SK-N-SH (cell line): ENCODE data around the gene PFKP. TPM values are rescaled to one million over a fixed set of nuclear protein-coding genes. Genes with fewer than 3 reads are reported as not detected.
A peak's percentile ranks its signal among the peaks of the same experiment; 100 is the strongest.
"Not testable (repeated sequence)": the region's sequence is repeated elsewhere in the genome, so short reads cannot be mapped to it uniquely, and the experiment has no call there.

Source experiments
- CTCF ChIA-PET: fragments of 300-600, 350-600 bp; formaldehyde crosslinking; extraction: SDS; loops from one replicate; lab custom pipeline; 2021; lab: Yijun Ruan, JAX
- POLR2A ChIA-PET: fragments of 350-600 bp; sonication (Branson Sonifier 250); formaldehyde crosslinking; extraction: SDS; loops from one replicate; lab custom pipeline; 2020; ENCODE audit warnings: antibody characterized with exemption, inconsistent platforms; lab: Yijun Ruan, JAX
- DNase-seq: peaks from one replicate; pipeline ENCODE4 v3.0.0; 2012
- H2AFZ ChIP-seq: fragments of 200-600 bp; sonication (generic); 2 replicates; pipeline ENCODE4 v1.8.1; 2016; ENCODE audit warnings: antibody characterized with exemption, mild to moderate bottlenecking, low read depth
- H3F3A ChIP-seq: fragments of 200-600 bp; sonication (generic); replicated peaks from 2 replicates; pipeline ENCODE3; 2016; ENCODE audit warnings: antibody characterized with exemption, mild to moderate bottlenecking; ENCODE audit not compliant: insufficient read depth
- H3K27ac ChIP-seq, 2 experiments: fragments of 200-500 bp in 1 of 2; fragments of 200-600 bp in 1 of 2; sonication (Bioruptor generic) in 1 of 2; sonication (generic), shearing (Covaris generic) in 1 of 2; 2 replicates each; pipeline versions ENCODE4 v1.5.1 to v1.6.1; 2014 to 2016; ENCODE audit warnings: low read depth in 2 of 2, inconsistent platforms in 1 of 2, low read length in 1 of 2, mild to moderate bottlenecking in 1 of 2, mixed read lengths in 1 of 2
- H3K27me3 ChIP-seq: fragments of 200-600 bp; sonication (generic), shearing (Covaris generic); 2 replicates; pipeline ENCODE4 v1.6.1; 2016; ENCODE audit warnings: mixed run types; ENCODE audit not compliant: insufficient read depth
- H3K36me3 ChIP-seq, 2 experiments: fragments of 200-500 bp in 1 of 2; fragments of 200-600 bp in 1 of 2; sonication (Bioruptor generic) in 1 of 2; sonication (generic) in 1 of 2; replicated peaks in 1 of 2; 2 replicates each; pipeline versions ENCODE3 to v1.5.1; 2014 to 2016; ENCODE audit warnings: low read length in 1 of 2, mild to moderate bottlenecking in 1 of 2; ENCODE audit not compliant: insufficient read depth in 2 of 2, control insufficient read depth in 1 of 2
- H3K4me1 ChIP-seq, 2 experiments: fragments of 200-500 bp in 1 of 2; fragments of 200-600 bp in 1 of 2; sonication (Bioruptor generic) in 1 of 2; sonication (generic), shearing (Covaris generic) in 1 of 2; 2 replicates each; pipeline versions ENCODE4 v1.5.1 to v1.6.1; 2014 to 2016; ENCODE audit warnings: low read depth in 1 of 2, low read length in 1 of 2, mixed run types in 1 of 2; ENCODE audit not compliant: insufficient read depth in 2 of 2, control insufficient read depth in 1 of 2
- H3K4me2 ChIP-seq: fragments of 200-600 bp; sonication (generic), shearing (Covaris generic); 2 replicates; pipeline ENCODE4 v1.6.1; 2017; ENCODE audit warnings: mixed run types
- H3K4me3 ChIP-seq, 2 experiments: fragments of 200-500 bp in 1 of 2; fragments of 200-600 bp in 1 of 2; sonication (Bioruptor generic) in 1 of 2; sonication (generic), shearing (Covaris generic) in 1 of 2; 2 replicates each; pipeline versions ENCODE4 v1.5.1 to v1.8.1; 2014 to 2016; ENCODE audit warnings: low read depth in 2 of 2, inconsistent platforms in 1 of 2, low read length in 1 of 2, mild to moderate bottlenecking in 1 of 2, mixed read lengths in 1 of 2, moderate library complexity in 1 of 2
- H3K79me2 ChIP-seq: fragments of 200-600 bp; sonication (generic); 2 replicates; pipeline ENCODE4 v1.8.1; 2017; ENCODE audit warnings: mild to moderate bottlenecking; ENCODE audit not compliant: insufficient read depth
- H3K9ac ChIP-seq: fragments of 200-600 bp; sonication (generic); 2 replicates; pipeline ENCODE4 v1.6.1; 2017; ENCODE audit warnings: mixed run types
- H3K9me2 ChIP-seq: fragments of 200-600 bp; sonication (generic); 2 replicates; pipeline ENCODE4 v1.6.1; 2017; ENCODE audit warnings: mixed run types
- H3K9me3 ChIP-seq: fragments of 200-600 bp; sonication (generic); 2 replicates; pipeline ENCODE4 v1.6.1; 2017; ENCODE audit warnings: mixed run types, mild to moderate bottlenecking, moderate library complexity
- H4K20me1 ChIP-seq: fragments of 200-600 bp; sonication (generic); 2 replicates; pipeline ENCODE4 v1.6.1; 2017; ENCODE audit warnings: mild to moderate bottlenecking, mixed run types; ENCODE audit not compliant: insufficient read depth
- EP300 ChIP-seq, 2 experiments: IDR thresholded peaks; 2 replicates each; pipeline versions ENCODE4 v1.4.0 to v1.6.1; 2012; ENCODE audit warnings: borderline replicate concordance in 1 of 2, low read depth in 1 of 2, low read length in 1 of 2
- NRF1 ChIP-seq: IDR thresholded peaks from 2 replicates; pipeline ENCODE4 v1.6.1; 2012; ENCODE audit warnings: low read depth, mild to moderate bottlenecking, low read length
- RXRA ChIP-seq: IDR thresholded peaks from 2 replicates; pipeline ENCODE4 v1.4.0; 2012; ENCODE audit warnings: low read depth, mild to moderate bottlenecking, borderline replicate concordance
- TEAD4 ChIP-seq: IDR thresholded peaks from 2 replicates; pipeline ENCODE4 v1.4.0; 2012; ENCODE audit warnings: mild to moderate bottlenecking, borderline replicate concordance; ENCODE audit not compliant: insufficient read depth
- WGBS: methylation state at CpG from one replicate; pipeline ENCODE4 v1.1.6; 2017; ENCODE audit warnings: low lambda C conversion rate; 5-methylcytosine and 5-hydroxymethylcytosine counted together
- polyA plus RNA-seq, 3 experiments: library from polyadenylated mRNA; depleted of rRNA; stranded (reverse); fragments of >200 nt; gene quantifications; 2 replicates each; pipeline ENCODE4 v1.2.3, GENCODE V29; 2012
- TF ChIP-seq, protein P1 (sequence below): IDR thresholded peaks from 2 replicates; pipeline ENCODE4 v1.4.0; 2012; ENCODE audit warnings: low read depth, borderline replicate concordance
- TF ChIP-seq, protein P2 (sequence below): IDR thresholded peaks from 2 replicates; pipeline ENCODE4 v1.6.1; 2012; ENCODE audit warnings: mild to moderate bottlenecking, low read depth, low read length, moderate library complexity

The PFKP gene
- polyA plus RNA-seq, 1 of the 3 experiments (the other 2 are of a cell fraction), result 175 TPM

DNA sequence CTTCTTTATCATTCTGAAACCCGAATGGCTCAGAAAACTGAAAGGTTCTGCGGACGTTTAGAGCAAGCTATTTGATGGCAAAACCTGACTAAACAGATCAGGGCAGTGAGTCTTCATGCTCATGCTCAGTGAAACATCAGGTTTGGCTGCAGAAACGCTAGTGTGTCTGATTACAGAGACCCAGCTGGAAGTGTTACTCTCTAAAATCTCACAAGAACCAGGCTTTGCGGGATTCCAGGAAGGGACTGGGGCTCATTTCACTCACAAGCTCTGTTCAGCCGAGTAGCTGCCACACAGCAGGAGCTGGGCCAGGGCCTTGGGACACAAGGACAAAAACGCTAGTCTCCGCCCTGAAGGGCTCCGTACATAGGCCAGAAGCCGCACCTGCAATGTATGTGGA lies 102.3 kb downstream of the PFKP start:
- Histone ChIP-seq H3K9me2 (no peaks in the 10 kb centered on the region), H3F3A (peaks cover 12% of the 10 kb centered on the region), H3K27me3 (no peaks in the 10 kb centered on the region), H3K4me3 (no peak overlapping the region), H3K4me1 (peaks cover 0 to 7% of the 10 kb centered on the region in 2 experiments; a peak in 2 of 4 replicates), H2AFZ (no peak overlapping the region), H3K9ac (no peak overlapping the region), H3K36me3 (peaks cover 47 to 53% of the 10 kb centered on the region in 2 experiments), H4K20me1 (peaks cover 20% of the 10 kb centered on the region; the same call in 1 of the 2 replicates), H3K79me2 (peaks cover 45% of the 10 kb centered on the region), H3K4me2 (no peak overlapping the region), H3K9me3 (no peaks in the 10 kb centered on the region), H3K27ac (no peak overlapping the region)
- TF ChIP-seq, protein P1, sequence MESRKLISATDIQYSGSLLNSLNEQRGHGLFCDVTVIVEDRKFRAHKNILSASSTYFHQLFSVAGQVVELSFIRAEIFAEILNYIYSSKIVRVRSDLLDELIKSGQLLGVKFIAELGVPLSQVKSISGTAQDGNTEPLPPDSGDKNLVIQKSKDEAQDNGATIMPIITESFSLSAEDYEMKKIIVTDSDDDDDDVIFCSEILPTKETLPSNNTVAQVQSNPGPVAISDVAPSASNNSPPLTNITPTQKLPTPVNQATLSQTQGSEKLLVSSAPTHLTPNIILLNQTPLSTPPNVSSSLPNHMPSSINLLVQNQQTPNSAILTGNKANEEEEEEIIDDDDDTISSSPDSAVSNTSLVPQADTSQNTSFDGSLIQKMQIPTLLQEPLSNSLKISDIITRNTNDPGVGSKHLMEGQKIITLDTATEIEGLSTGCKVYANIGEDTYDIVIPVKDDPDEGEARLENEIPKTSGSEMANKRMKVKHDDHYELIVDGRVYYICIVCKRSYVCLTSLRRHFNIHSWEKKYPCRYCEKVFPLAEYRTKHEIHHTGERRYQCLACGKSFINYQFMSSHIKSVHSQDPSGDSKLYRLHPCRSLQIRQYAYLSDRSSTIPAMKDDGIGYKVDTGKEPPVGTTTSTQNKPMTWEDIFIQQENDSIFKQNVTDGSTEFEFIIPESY, result no peak
- TF ChIP-seq, protein P2, sequence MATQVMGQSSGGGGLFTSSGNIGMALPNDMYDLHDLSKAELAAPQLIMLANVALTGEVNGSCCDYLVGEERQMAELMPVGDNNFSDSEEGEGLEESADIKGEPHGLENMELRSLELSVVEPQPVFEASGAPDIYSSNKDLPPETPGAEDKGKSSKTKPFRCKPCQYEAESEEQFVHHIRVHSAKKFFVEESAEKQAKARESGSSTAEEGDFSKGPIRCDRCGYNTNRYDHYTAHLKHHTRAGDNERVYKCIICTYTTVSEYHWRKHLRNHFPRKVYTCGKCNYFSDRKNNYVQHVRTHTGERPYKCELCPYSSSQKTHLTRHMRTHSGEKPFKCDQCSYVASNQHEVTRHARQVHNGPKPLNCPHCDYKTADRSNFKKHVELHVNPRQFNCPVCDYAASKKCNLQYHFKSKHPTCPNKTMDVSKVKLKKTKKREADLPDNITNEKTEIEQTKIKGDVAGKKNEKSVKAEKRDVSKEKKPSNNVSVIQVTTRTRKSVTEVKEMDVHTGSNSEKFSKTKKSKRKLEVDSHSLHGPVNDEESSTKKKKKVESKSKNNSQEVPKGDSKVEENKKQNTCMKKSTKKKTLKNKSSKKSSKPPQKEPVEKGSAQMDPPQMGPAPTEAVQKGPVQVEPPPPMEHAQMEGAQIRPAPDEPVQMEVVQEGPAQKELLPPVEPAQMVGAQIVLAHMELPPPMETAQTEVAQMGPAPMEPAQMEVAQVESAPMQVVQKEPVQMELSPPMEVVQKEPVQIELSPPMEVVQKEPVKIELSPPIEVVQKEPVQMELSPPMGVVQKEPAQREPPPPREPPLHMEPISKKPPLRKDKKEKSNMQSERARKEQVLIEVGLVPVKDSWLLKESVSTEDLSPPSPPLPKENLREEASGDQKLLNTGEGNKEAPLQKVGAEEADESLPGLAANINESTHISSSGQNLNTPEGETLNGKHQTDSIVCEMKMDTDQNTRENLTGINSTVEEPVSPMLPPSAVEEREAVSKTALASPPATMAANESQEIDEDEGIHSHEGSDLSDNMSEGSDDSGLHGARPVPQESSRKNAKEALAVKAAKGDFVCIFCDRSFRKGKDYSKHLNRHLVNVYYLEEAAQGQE, result no peak
- TF ChIP-seq NRF1 (no peak), RXRA (no peak), TEAD4 (no peak), EP300 (IDR thresholded peaks at IDR 0.05; ENCODE audit: borderline replicate concordance in 1 of 2, low read depth in 1 of 2, low read length in 1 of 2) (no peak)
- ChIA-PET POLR2A (no interaction called here), CTCF (interaction anchor here (0.6 to 1.0 kb wide), 2 partner anchors 28 to 54 kb away, joined by 3 read pairs; no protein-coding TSS in a partner anchor)
- 96% methylated on average over 5 of the region's 10 CpGs for WGBS
- DNase-seq, result no peak

DNA sequence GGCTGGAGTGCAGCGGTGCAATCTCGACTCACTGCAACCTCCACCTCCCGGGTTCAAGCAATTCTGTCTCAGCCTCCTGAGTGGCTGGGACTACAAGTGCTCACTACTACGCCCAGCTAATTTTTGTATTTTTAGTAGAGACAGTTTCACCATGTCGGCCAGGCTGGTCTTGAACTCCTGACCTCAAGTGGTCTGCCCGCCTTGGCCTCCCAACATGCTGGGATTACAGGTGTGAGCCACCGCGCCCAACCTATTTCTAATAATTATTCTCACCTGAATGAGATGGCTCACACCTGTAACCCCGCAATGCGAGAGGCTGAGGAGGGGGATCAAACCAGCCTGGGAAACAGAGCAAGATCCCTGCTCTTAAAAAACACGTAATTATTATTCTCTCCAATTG lies 104.1 kb downstream of the PFKP start:
- peak overlapping the region; percentile 55 to 90; a peak in 3 of 4 replicates for H3K4me3 ChIP-seq
- POLR2A ChIA-PET, H3K4me1 ChIP-seq, H3K9me2 ChIP-seq, H3K9me3 ChIP-seq, H3K27me3 ChIP-seq, CTCF ChIA-PET, H2AFZ ChIP-seq, DNase-seq: not testable (repeated sequence)
- H3K27ac ChIP-seq, result peak overlapping the region in 1 of 2 experiments; percentile 90; a peak in 2 of 4 replicates
- 88% methylated on average over 11 of the region's 11 CpGs for WGBS
- peak overlapping the region; percentile 72 for H3K4me2 ChIP-seq
- H4K20me1 ChIP-seq, result peaks cover 20% of the 10 kb centered on the region; the same call in 1 of the 2 replicates
- H3K36me3 ChIP-seq, result peaks cover 28 to 35% of the 10 kb centered on the region in 2 experiments
- peaks cover 45% of the 10 kb centered on the region for H3K79me2 ChIP-seq
- peak overlapping the region; percentile 94 for H3K9ac ChIP-seq
- H3F3A ChIP-seq, result peaks cover 12% of the 10 kb centered on the region
